CD4-positive, alpha-beta T cell (primary cell): ENCODE data around the gene GDAP2. TPM values are rescaled to one million over a fixed set of nuclear protein-coding genes. Genes with fewer than 3 reads are reported as not detected.

Source experiments
- ATAC-seq: fragments of 200-7000 bp; cut with Tn5 transposase; one replicate; pipeline ENCODE4 v1.10.0; 2022; ENCODE audit warnings: mild to moderate bottlenecking; ENCODE audit not compliant: poor library complexity
- CTCF ChIA-PET: fragments of 350-600 bp; sonication (Branson Sonifier 250); formaldehyde crosslinking; loops from one replicate; lab custom pipeline; 2021; ENCODE audit warnings: antibody characterized with exemption, inconsistent platforms; lab: Charles Lee
- POLR2A ChIA-PET: fragments of 350-600 bp; sonication (Branson Sonifier 250); formaldehyde crosslinking; loops from one replicate; lab custom pipeline; 2021; ENCODE audit warnings: antibody characterized with exemption, inconsistent platforms; lab: Charles Lee
- DNase-seq, 14 experiments: peaks; one replicate each; pipeline ENCODE4 v3.0.0-alpha.2; 2013 to 2020; ENCODE audit warnings: mixed read lengths in 2 of 14
- H3K27ac ChIP-seq, 2 donors: one replicate each; pipeline versions ENCODE4 v1.5.1 to v1.7.0; 2013; ENCODE audit warnings: low read length in 2 of 2, low read depth in 1 of 2, mild to moderate bottlenecking in 1 of 2
- H3K27me3 ChIP-seq, 2 experiments: 1 replicate in 1 of 2; 2 replicates in 1 of 2; pipeline versions ENCODE4 v1.6.1 to v1.7.0; 2013; ENCODE audit warnings: low read length in 2 of 2, control low read depth in 1 of 2, mild to moderate bottlenecking in 1 of 2, moderate library complexity in 1 of 2; ENCODE audit not compliant: insufficient read depth in 2 of 2, control insufficient read depth in 1 of 2
- H3K36me3 ChIP-seq: one replicate; pipeline ENCODE4 v1.6.1; 2013; ENCODE audit warnings: low read length, control low read depth; ENCODE audit not compliant: insufficient read depth
- H3K4me1 ChIP-seq: one replicate; pipeline ENCODE4 v1.6.1; 2013; ENCODE audit warnings: low read length, control low read depth; ENCODE audit not compliant: insufficient read depth
- H3K4me3 ChIP-seq: one replicate; pipeline ENCODE4 v1.5.1; 2013; ENCODE audit warnings: mild to moderate bottlenecking, low read length, moderate library complexity
- H3K9me3 ChIP-seq, 2 experiments: 1 replicate in 1 of 2; 2 replicates in 1 of 2; pipeline versions ENCODE4 v1.6.1 to v1.7.0; 2013; ENCODE audit warnings: low read length in 2 of 2, mild to moderate bottlenecking in 2 of 2, control low read depth in 1 of 2, moderate library complexity in 1 of 2; ENCODE audit not compliant: control insufficient read depth in 1 of 2, insufficient read depth in 1 of 2
- H3K27ac Mint-ChIP-seq: one replicate; pipeline ENCODE4 v1.8.0; 2020; ENCODE audit warnings: mixed read lengths
- H3K27me3 Mint-ChIP-seq: one replicate; pipeline ENCODE4 v1.8.0; 2021; ENCODE audit warnings: mixed read lengths
- H3K36me3 Mint-ChIP-seq: one replicate; pipeline ENCODE4 v1.8.0; 2021; ENCODE audit warnings: low read depth, mixed read lengths
- H3K4me1 Mint-ChIP-seq: one replicate; pipeline ENCODE4 v1.8.0; 2021; ENCODE audit warnings: low read depth, mixed read lengths
- H3K4me3 Mint-ChIP-seq: one replicate; pipeline ENCODE4 v1.8.0; 2020; ENCODE audit warnings: mild to moderate bottlenecking, mixed read lengths
- H3K9me3 Mint-ChIP-seq: one replicate; pipeline ENCODE4 v1.8.0; 2020; ENCODE audit warnings: mixed read lengths
- CTCF ChIP-seq: fragments of 200-600 bp; IDR thresholded peaks from one replicate; pipeline ENCODE4 v1.8.0; 2022; ENCODE audit warnings: antibody characterized with exemption, mild to moderate bottlenecking
- intact Hi-C, 2 experiments: fragments of 100-400 bp; cut with DNase I in 1 of 2; cut with micrococcal nuclease in 1 of 2; formaldehyde crosslinking; loops; one replicate each; pipeline versions ENCODE4 v1.15.1 to v1.9.0; 2023 to 2025; cut with DNase I, micrococcal nuclease
- total RNA-seq, 174 experiments: library from RNA in 2 of 174; stranded (reverse) in 2 of 174; gene quantifications; one replicate each; pipeline ENCODE4 v1.2.3 and lab custom pipeline; 2021 to 2026

Gene GDAP2
- total RNA-seq, 2 experiments from 2014 or later: 18.1 to 18.9 TPM

GRCh38 chr1:117861694-117862093 is 67.7 kb downstream of the GDAP2 start:
- POLR2A ChIA-PET: no interaction called here
- no peaks in the 10 kb centered on the region for H3K9me3 Mint-ChIP-seq
- no peak overlapping the region for H3K27ac Mint-ChIP-seq
- no peaks in the 10 kb centered on the region for H3K4me1 Mint-ChIP-seq
- peaks cover 22% of the 10 kb centered on the region for H3K36me3 Mint-ChIP-seq
- no peak for ATAC-seq
- Histone ChIP-seq H3K4me1 (no peaks in the 10 kb centered on the region), H3K4me3 (no peak overlapping the region), H3K9me3 (no peaks in the 10 kb centered on the region), H3K27me3 (no peaks in the 10 kb centered on the region), H3K36me3 (peaks cover 11% of the 10 kb centered on the region), H3K27ac (no peak overlapping the region)
- TF ChIP-seq CTCF: no peak
- H3K27me3 Mint-ChIP-seq: no peaks in the 10 kb centered on the region
- no peak overlapping the region for H3K4me3 Mint-ChIP-seq
- CTCF ChIA-PET: interaction anchor here (1.4 kb wide), 1 partner anchor 33 kb away, joined by 3 read pairs; no protein-coding TSS in a partner anchor
- DNase-seq: no peak
- intact Hi-C loops: no loop called here

GRCh38 chr1:117860896-117861610 is 68.4 kb downstream of the GDAP2 start:
- H3K27me3 Mint-ChIP-seq: no peaks in the 10 kb centered on the region
- H3K4me3 ChIP-seq: no peak overlapping the region
- peaks cover 5% of the 10 kb centered on the region for H3K36me3 ChIP-seq
- no peaks in the 10 kb centered on the region for H3K4me1 ChIP-seq
- H3K9me3 Mint-ChIP-seq: no peaks in the 10 kb centered on the region
- CTCF ChIA-PET: interaction anchor here (1.1 to 1.4 kb wide), 2 partner anchors 17 to 34 kb away, joined by 3 read pairs; no protein-coding TSS in a partner anchor
- no peak overlapping the region for H3K4me3 Mint-ChIP-seq
- intact Hi-C loops: no loop called here
- H3K27me3 ChIP-seq: no peaks in the 10 kb centered on the region
- peaks cover 22% of the 10 kb centered on the region for H3K36me3 Mint-ChIP-seq
- no peak overlapping the region for H3K27ac Mint-ChIP-seq
- ATAC-seq (no peak), DNase-seq (no peak)
- POLR2A ChIA-PET: interaction anchor here (1.0 kb wide), 1 partner anchor 21 kb away, joined by 3 read pairs; no protein-coding TSS in a partner anchor
- no peaks in the 10 kb centered on the region for H3K4me1 Mint-ChIP-seq
- TF ChIP-seq CTCF: no peak
- no peaks in the 10 kb centered on the region for H3K9me3 ChIP-seq
- H3K27ac ChIP-seq: no peak overlapping the region

- Histone ChIP-seq H3K4me3 (no peak overlapping the region), H3K36me3 (no peaks in the 10 kb centered on the region), H3K4me1 (no peaks in the 10 kb centered on the region), H3K27me3 (no peaks in the 10 kb centered on the region), H3K9me3 (no peaks in the 10 kb centered on the region), H3K27ac (no peak overlapping the region)
- Mint-ChIP-seq H3K27ac (no peak overlapping the region), H3K27me3 (no peaks in the 10 kb centered on the region), H3K4me1 (no peaks in the 10 kb centered on the region), H3K36me3 (peaks cover 22% of the 10 kb centered on the region), H3K9me3 (no peaks in the 10 kb centered on the region), H3K4me3 (no peak overlapping the region)
- intact Hi-C loops: no loop called here
- no peak for TF ChIP-seq CTCF
- CTCF ChIA-PET: interaction anchor here (1.0 kb wide), 1 partner anchor 35 kb away, joined by 3 read pairs; no protein-coding TSS in a partner anchor
- DNase-seq (no peak), ATAC-seq (no peak)
- POLR2A ChIA-PET: no interaction called here
These were observed 69.5 kb downstream of the GDAP2 start for GRCh38 chr1:117859901-117860300.
